ENCODE measurements around the gene ALPI.
A peak's percentile ranks its signal among the peaks of the same experiment; 100 is the strongest.
"Not testable (repeated sequence)": the region's sequence is repeated elsewhere in the genome, so short reads cannot be mapped to it uniquely, and the experiment has no call there.

Gene ALPI

DNA sequence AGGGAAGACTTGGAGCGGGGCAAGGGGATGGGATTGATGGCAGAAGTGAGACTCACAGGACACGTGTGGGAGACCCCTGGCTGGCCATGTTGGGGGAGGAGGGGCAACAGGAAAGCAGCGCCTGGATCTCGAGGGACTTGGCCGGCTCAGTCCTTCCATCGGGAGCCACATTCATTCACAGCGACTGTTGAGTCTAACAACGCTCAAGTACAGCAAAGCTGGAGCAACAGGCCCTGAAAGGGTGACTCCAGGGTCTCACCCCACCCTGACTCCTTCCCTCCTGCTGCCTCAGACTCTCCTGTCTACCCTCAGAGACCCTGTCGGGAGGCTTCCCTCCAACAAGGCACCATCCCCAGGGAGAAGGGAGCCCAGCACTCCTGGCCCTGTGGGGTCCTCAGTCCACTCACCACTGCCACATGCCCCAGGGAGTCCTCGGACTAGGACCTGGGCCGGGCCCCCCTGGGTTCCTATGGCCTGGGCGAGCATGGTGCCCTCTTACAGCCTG is 14.8 kb upstream of the ALPI start:
- DNase-seq (ENCODE audit: insufficient read length, low spot score), result no peak
- FAIRE-seq, result no peak

DNA sequence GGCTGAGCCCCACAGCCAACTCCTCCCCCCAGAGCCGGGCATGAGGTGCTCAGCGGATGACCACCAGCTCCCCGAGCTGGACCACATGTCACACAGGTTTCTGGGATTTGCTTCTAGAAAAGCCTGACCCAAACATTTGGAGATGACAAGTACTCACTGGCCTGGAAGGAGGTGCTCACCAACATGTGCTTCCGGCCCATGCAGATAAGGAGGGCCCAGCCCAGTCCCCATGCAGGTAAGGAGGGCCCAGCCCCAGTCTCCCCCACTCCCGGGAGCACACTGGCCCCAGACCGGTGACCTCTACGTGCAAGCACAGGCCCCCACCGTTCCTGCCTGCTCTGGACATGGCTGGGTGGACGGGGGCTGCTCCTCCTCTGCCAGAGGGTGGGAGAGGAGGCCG is 14.0 kb upstream of the ALPI start:
- FAIRE-seq; DNase-seq (ENCODE audit: insufficient read length, low spot score): not testable (repeated sequence)

DNA sequence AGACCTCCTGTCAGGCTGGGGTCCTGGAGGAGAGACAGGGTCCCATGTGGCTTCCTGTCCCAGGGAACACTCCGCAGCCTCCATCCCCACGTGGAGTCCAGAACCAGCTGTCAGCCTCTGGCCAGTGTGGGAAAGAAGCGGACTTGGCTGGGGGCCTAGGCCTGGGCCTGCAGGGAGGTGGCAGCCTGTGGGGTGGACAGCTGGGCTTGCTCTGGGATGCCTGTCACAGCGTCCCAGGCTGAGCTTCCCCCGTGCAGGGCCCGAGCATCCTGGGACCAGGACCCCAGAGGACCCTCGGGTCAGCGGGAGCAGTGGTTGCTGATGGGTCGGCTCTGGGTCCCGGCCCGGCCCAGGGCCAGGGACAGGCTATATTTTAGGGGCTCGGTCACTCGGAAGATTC is 13.5 kb upstream of the ALPI start:
- not testable (repeated sequence) for FAIRE-seq; DNase-seq (ENCODE audit: insufficient read length, low spot score)

DNA sequence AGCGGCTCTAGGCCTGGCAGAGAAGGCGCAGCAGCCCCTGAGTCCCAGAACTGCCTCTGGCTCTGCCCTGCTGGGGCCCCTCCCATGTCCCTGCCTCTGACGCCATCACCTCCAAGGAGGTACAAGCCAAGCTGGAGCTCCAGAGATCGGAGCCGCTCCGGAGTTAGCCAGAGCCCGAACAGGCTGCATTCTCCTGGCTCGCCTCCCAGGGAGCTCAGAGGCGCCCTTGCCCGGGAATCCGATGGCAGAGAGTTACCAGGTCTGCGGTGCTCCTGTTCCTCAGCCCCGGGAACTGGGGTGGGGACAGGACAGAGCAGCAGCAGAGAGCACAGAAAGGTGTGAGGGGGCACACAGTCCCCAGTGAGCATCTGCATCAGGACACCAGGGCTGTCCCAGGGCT is 12.9 kb upstream of the ALPI start:
- not testable (repeated sequence) for FAIRE-seq; DNase-seq (ENCODE audit: insufficient read length, low spot score)

DNA sequence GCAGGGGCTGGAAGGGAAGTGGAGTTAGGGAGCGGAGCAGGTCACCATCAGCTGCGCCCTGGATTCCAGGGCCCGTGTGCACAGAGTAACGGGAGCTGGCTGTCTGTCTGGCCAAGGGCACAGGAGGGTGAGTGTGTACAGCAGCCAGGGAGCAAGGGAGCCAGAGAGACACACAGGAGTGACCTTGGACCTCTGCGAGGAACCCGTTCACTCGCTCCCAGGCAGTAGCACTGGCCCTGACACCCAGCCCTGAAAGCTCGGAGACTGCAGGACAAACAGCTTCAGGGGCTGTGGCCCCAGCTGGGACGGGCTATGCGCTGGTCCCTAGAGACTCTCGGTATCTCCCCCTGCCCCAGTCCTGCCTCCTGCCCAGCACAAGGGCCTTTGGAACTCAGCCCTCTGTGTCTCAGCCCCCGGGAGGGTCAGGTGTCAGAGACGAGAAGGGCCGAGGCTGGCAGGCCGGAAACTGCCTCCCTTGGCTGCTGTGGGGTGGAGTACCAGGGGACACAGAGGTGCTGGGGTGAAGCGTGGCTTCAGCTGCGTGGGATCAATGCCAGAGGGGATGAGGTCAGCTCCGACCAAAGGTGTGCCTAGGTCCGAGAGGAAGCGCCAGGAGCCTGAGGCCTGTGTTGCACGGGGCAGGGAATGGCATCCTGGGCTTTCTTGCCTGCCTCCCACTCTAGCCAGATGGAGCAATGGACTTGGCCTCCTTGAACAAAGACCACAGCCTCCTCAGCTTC is 12.1 kb upstream of the ALPI start:
- not testable (repeated sequence) for FAIRE-seq; DNase-seq (ENCODE audit: insufficient read length, low spot score)

DNA sequence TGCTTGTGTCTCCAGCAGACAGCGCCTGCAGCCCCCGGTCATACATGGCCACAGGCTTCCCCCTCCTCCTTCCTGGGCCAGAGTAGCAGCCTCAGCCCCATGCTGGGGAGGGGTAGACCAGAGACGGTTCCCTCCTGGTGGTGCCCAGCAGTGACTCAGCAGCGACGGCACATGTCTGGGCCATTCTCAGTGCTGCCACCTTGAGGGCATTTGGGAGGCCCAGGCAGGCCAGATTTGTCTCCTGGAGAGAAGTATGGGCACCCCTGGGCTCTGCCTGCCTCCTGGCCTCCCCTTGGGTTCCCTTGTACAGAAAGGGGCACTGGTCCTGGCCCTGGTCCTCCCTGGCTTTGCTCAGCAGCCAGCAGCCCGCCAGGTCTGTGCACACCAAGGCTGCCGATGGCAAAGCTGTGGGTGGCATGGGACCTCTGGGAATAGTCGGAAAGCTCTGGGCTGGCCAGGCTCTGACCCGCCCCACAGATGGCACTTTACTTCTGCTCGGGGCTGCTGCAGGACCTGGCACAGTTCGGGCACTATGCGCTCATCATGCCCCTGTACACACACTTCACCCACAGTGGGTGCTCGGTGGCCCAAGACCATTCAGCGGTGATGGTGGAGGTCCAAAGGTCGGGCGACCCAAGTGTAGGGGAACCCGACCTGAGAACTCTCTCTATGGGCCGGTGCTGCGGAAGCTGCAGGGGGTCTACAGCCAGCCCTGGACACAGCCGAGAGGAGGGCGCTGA is 11.4 kb upstream of the ALPI start:
- FAIRE-seq (peak; percentile 47), DNase-seq (ENCODE audit: insufficient read length, low spot score) (peak; percentile 68)

DNA sequence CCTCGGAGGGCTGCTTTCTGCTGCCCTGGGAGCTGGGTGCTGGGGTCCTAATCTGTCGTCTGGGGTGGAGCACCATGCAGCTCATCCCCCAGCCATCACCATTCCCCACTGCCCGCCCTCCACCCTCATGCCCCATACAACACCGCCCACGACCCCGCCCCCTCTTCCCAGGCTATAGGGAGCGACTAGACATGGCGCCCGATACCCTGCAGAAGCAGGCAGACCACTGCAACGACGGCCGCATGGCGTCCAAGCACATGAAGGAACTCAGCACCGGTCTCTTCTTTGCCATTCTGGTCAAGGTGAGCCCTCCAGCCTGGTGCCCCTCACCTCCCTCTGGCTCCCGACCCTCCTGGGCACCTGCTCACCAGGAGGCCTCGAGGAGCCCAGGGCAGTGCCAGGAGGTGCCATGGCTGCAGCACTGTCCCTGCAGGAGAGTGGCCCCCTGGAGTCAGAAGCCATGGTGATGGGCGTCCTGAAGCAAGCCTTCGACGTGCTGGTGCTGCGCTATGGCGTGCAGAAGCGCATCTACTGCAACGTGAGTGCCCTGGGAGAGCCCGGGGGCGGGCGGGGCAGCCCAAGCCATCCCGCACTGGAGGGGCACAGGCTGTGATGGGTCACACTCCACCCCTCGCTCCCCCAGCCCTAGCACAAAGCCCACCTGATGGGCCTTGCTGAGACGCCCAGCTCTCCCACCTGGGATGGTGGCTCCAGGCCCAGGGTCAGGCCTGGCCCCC is 10.6 kb upstream of the ALPI start:
- not testable (repeated sequence) for DNase-seq (ENCODE audit: insufficient read length, low spot score); FAIRE-seq

DNA sequence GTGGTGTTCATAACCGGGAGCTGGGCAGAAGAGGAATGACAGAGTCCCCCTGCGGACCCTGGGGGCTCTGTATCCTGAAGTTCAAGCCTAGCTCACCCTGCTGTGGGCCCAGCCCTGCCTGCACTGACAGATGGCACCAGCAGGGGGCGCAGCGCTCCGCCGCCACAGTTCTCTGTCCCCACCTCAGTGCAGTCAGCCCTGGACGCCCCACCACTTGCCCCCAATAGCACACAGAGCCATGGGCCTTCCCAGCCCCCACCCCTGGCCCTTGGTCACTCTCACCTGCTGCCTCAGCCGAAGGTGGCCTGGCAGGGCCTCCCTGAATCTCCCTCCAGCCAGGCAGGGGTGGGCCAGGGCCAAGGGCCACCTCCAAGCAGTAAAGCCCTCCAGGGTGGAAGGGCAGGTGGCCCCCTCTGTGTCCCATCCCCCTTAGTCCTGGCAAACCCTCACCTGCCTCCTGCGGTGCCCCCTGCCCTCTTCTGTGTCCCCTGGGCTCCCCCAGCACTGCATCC is 9.6 kb upstream of the ALPI start:
- FAIRE-seq, result not testable (repeated sequence)

DNA sequence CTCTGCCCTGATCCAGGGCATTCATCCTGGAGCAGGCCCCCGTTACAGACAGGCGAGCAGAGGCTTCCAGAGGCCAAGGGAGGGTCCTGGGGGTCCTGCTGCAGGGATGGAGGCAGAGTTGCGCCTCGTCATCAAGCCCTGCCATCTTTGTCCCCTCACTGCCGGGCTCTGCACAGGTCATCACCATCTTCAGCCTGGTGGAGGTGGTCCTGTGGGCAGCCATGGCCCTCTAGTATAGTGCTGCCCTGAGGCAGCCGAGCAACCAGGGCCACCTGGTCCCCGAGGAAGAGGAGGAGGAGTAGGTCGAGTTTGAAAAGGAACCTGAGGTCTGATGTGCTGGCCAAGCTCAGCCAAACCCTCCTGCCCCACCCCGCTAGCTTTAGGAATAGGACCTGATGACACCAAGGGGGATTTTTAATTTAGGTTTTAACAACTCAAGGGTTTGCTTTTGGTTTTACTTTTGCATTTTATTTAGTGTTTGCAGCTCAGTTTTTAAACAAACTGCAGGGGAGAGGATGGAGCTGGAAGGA is 8.8 kb upstream of the ALPI start:
- DNase-seq (ENCODE audit: insufficient read length, low spot score), result no peak
- no peak for FAIRE-seq

More for the DNA sequence above, 9.6 kb upstream of the ALPI start:
- not testable (repeated sequence) for DNase-seq (ENCODE audit: insufficient read length, low spot score)

DNA sequence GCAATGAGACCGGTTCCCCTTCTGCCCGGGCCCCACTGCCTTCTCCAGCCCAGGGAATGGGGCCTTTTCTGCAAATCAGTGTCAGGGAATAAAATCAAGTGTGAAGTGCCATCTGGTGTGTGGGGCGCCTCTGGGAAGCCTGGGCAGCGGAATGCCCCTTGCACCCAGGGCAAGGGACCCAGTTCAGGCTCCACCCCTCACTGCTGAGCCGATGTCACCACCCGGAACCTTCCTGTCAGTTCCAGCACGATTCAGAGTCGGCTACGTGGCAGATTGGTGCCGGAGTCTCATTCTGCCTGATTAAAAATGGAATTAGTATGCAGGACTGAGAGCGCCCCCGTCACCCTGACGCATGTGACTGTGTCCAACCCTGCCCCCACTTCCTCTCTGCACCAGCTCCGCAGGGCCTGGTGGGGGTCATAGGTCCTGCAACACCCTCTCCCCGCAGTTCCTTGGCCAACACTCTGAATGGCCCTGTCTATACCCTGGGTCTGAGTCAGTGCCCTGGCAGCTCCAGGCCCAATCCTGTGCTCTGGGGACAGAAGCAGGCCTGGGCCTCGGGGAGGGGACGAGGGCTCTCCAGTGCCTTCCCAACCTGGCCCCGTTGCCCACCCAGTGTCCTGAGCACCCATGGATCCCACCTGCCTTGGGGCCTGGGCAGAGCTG is 8.2 kb upstream of the ALPI start:
- no peak for DNase-seq (ENCODE audit: insufficient read length, low spot score)
- no peak for FAIRE-seq

DNA sequence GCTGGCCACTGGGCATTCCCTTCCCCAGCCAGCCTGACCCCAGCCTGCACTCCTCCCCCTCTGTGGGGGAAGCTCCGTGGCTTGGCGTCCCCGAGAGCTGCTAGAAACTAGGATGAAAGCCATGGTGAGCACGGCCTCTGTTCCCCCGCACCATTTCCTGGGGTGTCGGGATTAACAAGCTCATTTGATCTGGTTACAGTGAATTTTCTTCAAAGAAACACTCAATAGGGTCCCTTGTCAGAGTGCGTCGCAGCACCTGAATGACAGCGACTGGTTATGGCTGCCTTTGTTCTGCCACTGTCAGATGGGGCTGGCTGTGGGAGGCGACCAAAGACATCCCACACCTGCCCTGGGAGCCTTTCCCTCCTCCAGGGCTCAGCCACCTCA is 7.7 kb upstream of the ALPI start:
- DNase-seq (ENCODE audit: insufficient read length, low spot score), result no peak

DNA sequence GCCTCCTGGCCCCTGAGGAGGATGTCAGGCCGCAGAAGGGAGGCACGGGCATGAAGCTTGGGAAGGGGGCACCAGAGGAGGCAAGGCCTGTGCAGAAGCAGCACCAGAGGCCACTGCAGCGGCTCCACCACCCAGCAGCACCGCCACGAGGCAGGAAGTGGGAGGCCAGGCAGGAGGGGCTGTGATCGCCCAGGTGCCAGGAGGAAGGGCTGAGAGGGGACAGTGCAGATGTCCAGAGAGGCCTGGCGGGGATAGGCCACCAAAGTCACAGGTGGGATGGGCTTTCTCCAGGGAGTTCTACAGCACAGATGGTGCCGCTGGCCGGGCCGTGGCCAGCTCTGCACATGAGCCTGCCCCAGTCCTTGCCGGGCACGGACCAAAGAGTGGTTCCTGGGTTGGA is 6.0 kb upstream of the ALPI start:
- FAIRE-seq, result no peak
- DNase-seq (ENCODE audit: insufficient read length, low spot score), result no peak

More for the DNA sequence above, 7.7 kb upstream of the ALPI start:
- no peak for FAIRE-seq

DNA sequence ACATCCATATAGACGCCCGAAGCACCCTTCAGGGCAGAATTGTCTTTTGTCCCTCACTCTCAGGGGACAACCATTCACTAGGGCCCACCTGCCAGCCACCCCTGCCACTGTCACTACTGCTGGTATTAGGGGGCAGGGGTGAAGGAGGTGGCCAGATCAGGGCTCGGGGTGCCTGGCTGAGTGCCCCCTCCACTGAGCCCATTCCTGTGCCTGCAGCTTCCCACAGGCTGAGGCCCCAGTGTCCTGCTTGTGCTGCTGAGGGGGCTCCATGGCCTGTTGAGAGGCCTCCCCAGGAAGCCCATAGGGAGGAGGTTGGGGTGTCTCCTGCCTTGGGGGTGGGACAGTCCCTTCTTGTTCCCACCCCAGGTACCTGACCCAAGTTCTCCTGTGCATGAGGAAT is 4.3 kb upstream of the ALPI start:
- DNase-seq (ENCODE audit: insufficient read length, low spot score); FAIRE-seq: not testable (repeated sequence)

DNA sequence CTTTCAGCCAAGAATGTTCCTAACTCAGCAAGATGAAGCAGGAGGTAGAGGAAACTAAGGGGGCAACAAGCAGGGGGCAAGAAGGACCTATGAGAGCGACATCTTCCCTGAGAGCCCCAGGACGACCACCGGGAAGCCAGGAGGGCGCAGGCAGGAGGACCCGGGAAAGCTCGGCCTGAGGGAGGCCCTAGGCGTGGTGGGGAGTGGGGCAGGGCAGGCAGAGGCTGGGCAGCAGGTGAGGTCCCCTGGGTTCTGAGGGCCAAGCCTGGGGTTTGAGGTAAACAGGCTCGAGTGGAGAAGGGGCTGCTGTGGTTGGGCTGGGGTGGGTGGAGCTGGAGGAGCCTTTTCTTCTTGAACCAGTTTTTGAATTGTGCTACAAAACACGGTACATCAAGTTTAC is 1.3 kb upstream of the ALPI start:
- FAIRE-seq, result no peak
- DNase-seq (ENCODE audit: insufficient read length, low spot score), result no peak

DNA sequence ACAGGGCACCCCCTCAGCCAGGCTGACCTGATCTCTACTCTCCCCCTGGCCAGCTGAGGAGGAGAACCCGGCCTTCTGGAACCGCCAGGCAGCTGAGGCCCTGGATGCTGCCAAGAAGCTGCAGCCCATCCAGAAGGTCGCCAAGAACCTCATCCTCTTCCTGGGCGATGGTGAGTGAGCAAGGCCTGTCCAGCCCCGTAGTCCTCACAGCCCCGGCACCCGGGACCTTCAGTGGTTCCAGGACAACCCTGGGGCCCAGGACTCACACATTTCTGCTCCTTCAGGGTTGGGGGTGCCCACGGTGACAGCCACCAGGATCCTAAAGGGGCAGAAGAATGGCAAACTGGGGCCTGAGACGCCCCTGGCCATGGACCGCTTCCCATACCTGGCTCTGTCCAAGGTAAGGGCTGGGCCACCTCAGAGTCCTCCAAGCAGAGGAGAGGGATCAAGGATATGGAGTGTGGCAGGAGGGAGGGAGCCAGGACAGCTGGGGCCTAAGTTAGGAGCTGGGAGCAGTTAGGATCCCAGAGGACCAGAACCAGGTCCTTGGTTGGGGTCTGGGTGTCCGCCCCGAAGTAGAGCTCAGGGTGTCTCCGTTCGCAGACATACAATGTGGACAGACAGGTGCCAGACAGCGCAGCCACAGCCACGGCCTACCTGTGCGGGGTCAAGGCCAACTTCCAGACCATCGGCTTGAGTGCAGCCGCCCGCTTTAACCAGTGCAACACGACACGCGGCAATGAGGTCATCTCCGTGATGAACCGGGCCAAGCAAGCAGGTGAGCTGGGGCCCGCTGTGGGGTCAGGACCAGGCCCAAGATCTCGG is 555 bp downstream of the ALPI start:
- no peak for DNase-seq (ENCODE audit: insufficient read length, low spot score)
- FAIRE-seq, result no peak

DNA sequence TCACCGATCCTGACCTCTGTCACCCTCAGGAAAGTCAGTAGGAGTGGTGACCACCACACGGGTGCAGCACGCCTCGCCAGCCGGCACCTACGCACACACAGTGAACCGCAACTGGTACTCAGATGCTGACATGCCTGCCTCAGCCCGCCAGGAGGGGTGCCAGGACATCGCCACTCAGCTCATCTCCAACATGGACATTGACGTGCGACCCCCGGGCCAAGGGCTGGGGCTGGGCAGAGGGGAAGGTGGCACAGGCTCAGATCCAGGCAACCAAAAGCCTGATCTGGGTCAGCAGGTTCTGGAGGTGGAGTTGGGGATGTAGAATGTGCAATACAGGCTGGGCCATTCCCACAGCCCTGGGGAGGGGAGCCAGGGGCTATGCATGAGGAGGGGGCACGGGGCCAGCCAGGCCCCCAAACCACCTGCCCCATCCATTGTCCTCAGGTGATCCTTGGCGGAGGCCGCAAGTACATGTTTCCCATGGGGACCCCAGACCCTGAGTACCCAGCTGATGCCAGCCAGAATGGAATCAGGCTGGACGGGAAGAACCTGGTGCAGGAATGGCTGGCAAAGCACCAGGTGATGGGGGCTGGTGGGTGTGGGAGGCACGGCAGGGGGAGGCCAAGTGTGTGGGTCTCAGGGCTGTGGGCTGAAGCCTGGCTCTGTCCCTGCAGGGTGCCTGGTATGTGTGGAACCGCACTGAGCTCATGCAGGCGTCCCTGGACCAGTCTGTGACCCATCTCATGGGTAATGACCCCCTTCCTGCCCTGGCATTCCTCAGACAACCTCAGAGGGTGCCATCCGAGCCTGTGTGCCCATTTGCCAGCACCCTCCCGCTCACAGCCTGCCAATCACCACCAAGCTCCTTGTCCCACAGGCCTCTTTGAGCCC is 1.4 kb downstream of the ALPI start:
- DNase-seq (ENCODE audit: insufficient read length, low spot score) (no peak), FAIRE-seq (no peak)

DNA sequence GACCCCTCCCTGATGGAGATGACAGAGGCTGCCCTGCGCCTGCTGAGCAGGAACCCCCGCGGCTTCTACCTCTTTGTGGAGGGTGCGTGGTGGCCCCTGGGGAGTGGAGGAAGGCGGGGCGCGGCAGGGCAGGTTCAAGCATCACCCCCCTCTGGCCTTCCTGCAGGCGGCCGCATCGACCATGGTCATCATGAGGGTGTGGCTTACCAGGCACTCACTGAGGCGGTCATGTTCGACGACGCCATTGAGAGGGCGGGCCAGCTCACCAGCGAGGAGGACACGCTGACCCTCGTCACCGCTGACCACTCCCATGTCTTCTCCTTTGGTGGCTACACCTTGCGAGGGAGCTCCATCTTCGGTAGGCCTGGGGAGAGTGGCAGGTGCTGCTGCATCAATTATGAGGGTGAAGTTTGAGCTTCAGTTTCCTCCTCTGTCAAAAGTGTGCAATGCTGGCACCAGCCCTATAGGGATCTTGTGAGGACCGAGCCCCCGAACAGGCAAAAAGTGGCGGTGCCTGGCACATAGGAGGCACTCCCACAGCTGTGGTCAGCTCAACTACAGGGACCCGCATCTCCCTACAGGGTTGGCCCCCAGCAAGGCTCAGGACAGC is 2.2 kb downstream of the ALPI start:
- DNase-seq (ENCODE audit: insufficient read length, low spot score) (no peak), FAIRE-seq (no peak)

Measured in GM19239 (cell line).